Thyroid gland (tissue), 4 donors: ENCODE results near the gene SOX30. TPM values are rescaled to one million over a fixed set of nuclear protein-coding genes. Genes with fewer than 3 reads are reported as not detected.
"Not testable (repeated sequence)": the region's sequence is repeated elsewhere in the genome, so short reads cannot be mapped to it uniquely, and the experiment has no call there.

ENCODE experiments used
- DNase-seq, 2 donors: peaks; one replicate each; pipeline ENCODE4 v3.0.0-alpha.2; 2019
- H3K27ac ChIP-seq, 3 donors: fragments of 200-600 bp; sonication (generic); 1 replicate in 2 of 3; 2 replicates in 1 of 3; pipeline ENCODE4 v1.5.1; 2016 to 2019; ENCODE audit warnings: mild to moderate bottlenecking in 1 of 3, moderate library complexity in 1 of 3
- H3K27me3 ChIP-seq: fragments of 200-600 bp; sonication (generic); one replicate; pipeline ENCODE4 v1.5.1; 2019
- H3K36me3 ChIP-seq, 2 donors: fragments of 200-600 bp; sonication (generic); one replicate each; pipeline ENCODE4 v1.5.1; 2016 to 2019
- H3K4me1 ChIP-seq, 2 donors: fragments of 200-600 bp; sonication (generic); one replicate each; pipeline ENCODE4 v1.5.1; 2017 to 2019
- H3K4me3 ChIP-seq, 3 donors: fragments of 200-600 bp; sonication (generic); replicated peaks in 1 of 3; 1 replicate in 2 of 3; 2 replicates in 1 of 3; pipeline ENCODE4 v1.5.1; 2016; ENCODE audit warnings: mild to moderate bottlenecking in 1 of 3
- H3K9me3 ChIP-seq: fragments of 200-600 bp; sonication (generic); one replicate; pipeline ENCODE4 v1.5.1; 2017
- POLR2A ChIP-seq, 2 donors: fragments of 450-650 bp; IDR thresholded peaks; one replicate each; pipeline ENCODE4 v1.6.1; 2017; ENCODE audit warnings: antibody characterized with exemption in 2 of 2, mild to moderate bottlenecking in 2 of 2, moderate library complexity in 1 of 2
- WGBS, 2 donors: methylation state at CpG; one replicate each; pipeline ENCODE4 v1.1.5; 2017; 5-methylcytosine and 5-hydroxymethylcytosine counted together
- intact Hi-C: fragments of 100-400 bp; cut with DNase I; formaldehyde crosslinking; loops from one replicate; pipeline ENCODE4 v1.15.1; 2023
- total RNA-seq, 4 donors: library from RNA; depleted of rRNA; stranded (reverse); fragments of >200 nt; gene quantifications; one replicate each; pipeline ENCODE4 v1.2.3, GENCODE V29; 2016
- TF ChIP-seq, protein P1 (sequence below), 6 experiments: fragments of 200-600 bp in 3 of 6; fragments of 450-650 bp in 3 of 6; sonication (generic) in 3 of 6; IDR thresholded peaks; one replicate each; pipeline ENCODE4 v1.5.1; 2016 to 2019; ENCODE audit warnings: antibody characterized with exemption in 6 of 6, mild to moderate bottlenecking in 2 of 6, inconsistent platforms in 1 of 6, moderate library complexity in 1 of 6

SOX30 gene
- under 1 TPM in 2 of 4 donors, not detected in 2; 0.11 to 0.27 TPM for total RNA-seq

DNA sequence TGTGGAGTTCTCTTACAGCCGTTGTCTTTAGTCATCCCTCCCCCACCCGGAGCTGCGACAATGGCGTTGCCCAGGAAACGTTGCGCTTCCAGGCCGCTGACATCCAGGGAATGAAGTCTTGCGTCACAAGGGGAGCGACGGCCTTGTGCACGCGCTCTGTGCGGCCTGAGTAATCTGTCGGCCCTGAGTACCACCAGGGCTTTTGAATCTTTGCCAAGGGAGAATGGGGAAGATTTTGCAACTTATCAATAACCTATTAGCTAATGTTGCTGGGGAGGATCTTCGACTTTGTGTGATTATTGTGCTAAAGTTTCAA, at the start of gene SOX30:
SOX30 (minus strand) TSS at position 62 of the 316 bp plus-strand sequence. CDS start 360 bp downstream, outside the sequence.
- Histone ChIP-seq H3K27me3 (no peaks in the 10 kb centered on the region), H3K36me3 (no peaks in the 10 kb centered on the region), H3K4me1 (peaks cover 0 to 10% of the 10 kb centered on the region in 2 donors), H3K27ac (no peak within 1 kb of the TSS), H3K9me3 (no peaks in the 10 kb centered on the region), H3K4me3 (peak within 1 kb of the TSS in 2 of 3 donors; percentile 30 to 42)
- TF ChIP-seq, protein P1, sequence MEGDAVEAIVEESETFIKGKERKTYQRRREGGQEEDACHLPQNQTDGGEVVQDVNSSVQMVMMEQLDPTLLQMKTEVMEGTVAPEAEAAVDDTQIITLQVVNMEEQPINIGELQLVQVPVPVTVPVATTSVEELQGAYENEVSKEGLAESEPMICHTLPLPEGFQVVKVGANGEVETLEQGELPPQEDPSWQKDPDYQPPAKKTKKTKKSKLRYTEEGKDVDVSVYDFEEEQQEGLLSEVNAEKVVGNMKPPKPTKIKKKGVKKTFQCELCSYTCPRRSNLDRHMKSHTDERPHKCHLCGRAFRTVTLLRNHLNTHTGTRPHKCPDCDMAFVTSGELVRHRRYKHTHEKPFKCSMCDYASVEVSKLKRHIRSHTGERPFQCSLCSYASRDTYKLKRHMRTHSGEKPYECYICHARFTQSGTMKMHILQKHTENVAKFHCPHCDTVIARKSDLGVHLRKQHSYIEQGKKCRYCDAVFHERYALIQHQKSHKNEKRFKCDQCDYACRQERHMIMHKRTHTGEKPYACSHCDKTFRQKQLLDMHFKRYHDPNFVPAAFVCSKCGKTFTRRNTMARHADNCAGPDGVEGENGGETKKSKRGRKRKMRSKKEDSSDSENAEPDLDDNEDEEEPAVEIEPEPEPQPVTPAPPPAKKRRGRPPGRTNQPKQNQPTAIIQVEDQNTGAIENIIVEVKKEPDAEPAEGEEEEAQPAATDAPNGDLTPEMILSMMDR (IDR thresholded peaks at IDR 0.05): no peak
- no peak for TF ChIP-seq POLR2A (IDR thresholded peaks at IDR 0.05)
- WGBS, 2 donors: 92 to 94% methylated on average over 15 of the region's 15 CpGs
- no peak for DNase-seq
- intact Hi-C loops: no loop called here

DNA sequence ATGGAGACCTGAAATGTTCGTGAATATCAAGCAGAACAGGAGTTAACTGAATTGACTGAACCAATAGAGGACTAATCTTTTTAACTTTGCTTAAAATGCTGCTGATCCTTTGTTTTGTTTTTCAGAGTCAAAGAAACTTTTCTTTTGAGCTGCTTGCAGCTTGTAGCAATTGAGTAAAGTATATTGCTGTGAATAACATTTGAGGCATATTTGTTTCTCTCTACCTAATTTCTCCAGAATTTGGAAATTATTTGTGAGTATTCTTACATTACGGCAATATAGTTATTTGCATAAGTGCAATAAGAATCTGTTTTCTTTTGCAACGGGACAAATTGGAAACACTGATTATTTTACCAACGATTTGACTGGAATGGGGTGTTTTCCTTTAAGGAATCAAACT, 46.4 kb upstream of the SOX30 start:
- DNase-seq, H3K27me3 ChIP-seq, H3K4me1 ChIP-seq, H3K36me3 ChIP-seq, H3K4me3 ChIP-seq, intact Hi-C loops, H3K9me3 ChIP-seq, H3K27ac ChIP-seq: not testable (repeated sequence)
- WGBS, 2 donors: 69 to 92% methylated on average over 4 of the region's 4 CpGs

DNA sequence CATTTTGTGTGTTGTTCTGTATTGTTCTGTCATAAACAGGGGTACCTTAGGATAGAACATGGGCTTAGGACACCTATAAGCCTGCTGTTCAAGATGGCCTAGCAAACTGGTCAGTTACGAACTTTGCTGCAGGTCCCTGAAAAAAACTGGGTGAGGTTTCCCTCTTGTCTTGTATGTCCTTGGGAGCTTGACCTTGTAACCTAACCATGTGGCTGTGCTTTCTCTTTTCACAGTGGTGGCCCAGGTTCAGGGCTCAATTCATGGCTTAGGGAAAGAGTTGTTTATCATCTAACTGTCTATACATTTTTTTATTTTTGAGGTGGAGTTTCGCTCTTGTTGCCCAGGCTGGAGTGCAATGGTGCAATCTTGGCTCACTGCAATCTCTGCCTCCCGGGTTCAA, 43.9 kb upstream of the SOX30 start:
- H3K4me1 ChIP-seq, H3K9me3 ChIP-seq, DNase-seq, H3K36me3 ChIP-seq, H3K27ac ChIP-seq, intact Hi-C loops, H3K27me3 ChIP-seq, H3K4me3 ChIP-seq: not testable (repeated sequence)
- 92 to 95% methylated on average over 3 of the region's 3 CpGs for WGBS, 2 donors

DNA sequence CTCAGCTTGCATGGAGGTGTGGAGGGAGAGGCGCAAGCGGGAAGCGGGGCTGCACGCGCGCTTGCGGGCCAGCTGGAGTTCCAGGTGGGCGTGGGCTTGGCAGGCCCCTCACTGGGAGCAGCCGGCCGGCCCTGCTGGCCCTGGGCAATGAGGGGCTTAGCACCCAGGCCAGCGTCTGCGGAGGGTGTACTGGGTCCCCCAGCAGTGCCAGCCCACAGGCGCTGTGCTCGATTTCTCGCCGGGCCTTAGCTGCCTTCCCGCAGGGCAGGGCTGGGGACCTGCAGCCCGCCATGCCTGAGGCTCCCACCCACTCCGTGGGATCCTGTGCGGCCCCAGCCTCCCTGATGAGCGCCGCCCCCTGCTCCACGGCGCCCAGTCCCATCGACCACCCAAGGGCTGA, 41.6 kb upstream of the SOX30 start:
- H3K4me1 ChIP-seq, DNase-seq, H3K27me3 ChIP-seq, intact Hi-C loops, H3K27ac ChIP-seq, H3K36me3 ChIP-seq, H3K4me3 ChIP-seq, H3K9me3 ChIP-seq: not testable (repeated sequence)
- 91 to 92% methylated on average over 11 to 17 of the region's 25 CpGs for WGBS, 2 donors

DNA sequence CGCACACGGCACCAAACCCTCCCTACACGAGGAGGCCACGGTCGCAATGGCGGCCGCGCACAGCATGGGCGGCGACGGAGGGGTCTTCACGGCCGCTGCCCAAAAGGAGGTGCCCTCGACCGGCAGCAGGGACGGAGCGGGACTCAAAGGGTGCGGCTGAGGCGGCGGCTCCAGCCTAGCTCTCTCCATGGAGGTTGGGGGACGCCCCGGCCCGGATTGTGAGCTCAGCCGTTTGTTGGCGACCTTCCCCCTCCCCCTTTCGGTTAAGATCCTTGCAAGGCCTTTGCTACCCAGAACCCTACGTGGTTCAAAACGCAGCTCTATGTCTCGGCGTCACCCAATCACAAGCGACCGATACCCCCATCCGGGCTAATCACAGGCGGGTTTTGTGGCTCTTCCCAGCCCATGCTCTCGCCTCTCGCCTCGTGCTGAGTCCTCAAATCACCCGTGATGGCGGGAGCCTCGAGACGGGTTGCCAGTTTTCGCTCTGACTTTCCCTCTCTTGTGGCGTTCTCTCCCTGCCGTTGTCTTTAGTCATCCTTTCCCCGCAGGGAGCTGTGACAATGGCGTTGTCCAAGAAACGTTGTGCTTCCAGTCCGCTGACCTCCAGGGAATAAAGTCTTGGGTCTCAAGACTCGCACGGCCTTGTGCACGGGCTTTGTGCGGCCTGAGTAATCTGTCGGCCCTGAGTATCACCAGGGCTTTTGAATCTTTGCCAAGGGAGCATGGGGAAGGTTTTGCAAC, 38.6 kb upstream of the SOX30 start:
- Histone ChIP-seq H3K4me3 (no peak overlapping the region), H3K9me3 (no peaks in the 10 kb centered on the region), H3K4me1 (no peaks in the 10 kb centered on the region), H3K27me3 (no peaks in the 10 kb centered on the region), H3K36me3 (no peaks in the 10 kb centered on the region), H3K27ac (no peak overlapping the region)
- intact Hi-C loops: no loop called here
- no peak for TF ChIP-seq POLR2A (IDR thresholded peaks at IDR 0.05)
- TF ChIP-seq, protein P1 (IDR thresholded peaks at IDR 0.05): no peak
- no peak for DNase-seq
- 67 to 74% methylated on average over 36 to 51 of the region's 53 CpGs for WGBS, 2 donors

DNA sequence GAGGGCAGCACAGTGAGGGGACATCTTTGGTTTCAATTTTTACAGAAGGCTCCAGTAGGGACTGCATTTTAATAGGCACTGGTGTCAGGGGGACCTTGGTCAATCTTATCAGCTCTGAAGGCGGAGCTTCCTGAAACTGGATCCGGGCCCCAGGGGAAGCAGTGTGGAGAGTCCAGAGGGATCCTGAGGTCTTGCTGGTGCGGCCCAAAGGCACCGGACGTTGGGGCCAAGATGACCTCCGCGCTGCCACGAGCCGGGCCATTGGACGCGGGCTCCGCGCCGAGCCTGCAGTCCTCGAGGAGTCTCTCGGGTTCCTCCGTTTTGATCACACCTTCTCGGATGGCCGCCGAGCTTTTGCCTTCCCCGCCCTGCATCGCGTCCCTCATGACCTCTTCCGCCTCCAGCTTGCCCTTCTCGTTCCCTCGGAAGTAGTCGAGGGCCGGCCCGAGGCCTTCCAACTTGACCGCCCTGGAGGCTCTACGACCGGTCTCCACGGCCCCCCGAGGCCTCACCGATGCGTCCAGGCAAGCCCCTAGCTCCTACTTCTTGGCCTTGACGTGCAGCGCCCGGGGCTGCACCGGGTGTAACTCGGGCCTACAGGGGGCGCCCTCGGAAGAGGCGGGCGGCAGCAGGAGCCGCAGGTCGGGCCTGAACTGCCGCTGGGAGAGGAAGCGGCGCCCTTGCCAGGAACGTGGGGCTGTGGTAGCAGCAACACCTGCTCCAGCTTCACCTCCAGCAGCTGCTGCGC, 37.9 kb upstream of the SOX30 start:
- Histone ChIP-seq H3K27me3 (no peaks in the 10 kb centered on the region), H3K27ac (no peak overlapping the region), H3K36me3 (no peaks in the 10 kb centered on the region), H3K9me3 (no peaks in the 10 kb centered on the region), H3K4me1 (no peaks in the 10 kb centered on the region), H3K4me3 (no peak overlapping the region)
- WGBS, 2 donors: 64 to 74% methylated on average over 40 to 46 of the region's 52 CpGs
- intact Hi-C loops: no loop called here
- peak in 1 of 2 donors; percentile 7 for DNase-seq
- no peak for TF ChIP-seq POLR2A (IDR thresholded peaks at IDR 0.05)
- TF ChIP-seq, protein P1 (IDR thresholded peaks at IDR 0.05): peak in 1 of 6 experiments; percentile 22
